SU-DHL-6 (cell line): Measurements from ENCODE around the gene ZNF471.

Experiments
- H2AFZ ChIP-seq: fragments of 200-600 bp; sonication (generic); 2 replicates; pipeline ENCODE4 v1.6.1; 2014; ENCODE audit warnings: low read depth, mild to moderate bottlenecking, moderate library complexity, mixed read lengths, antibody characterized with exemption, low read length; ENCODE audit not compliant: severe bottlenecking
- H3F3A ChIP-seq: fragments of 200-600 bp; shearing (Covaris generic); 2 replicates; pipeline ENCODE4 v1.6.0; 2016; ENCODE audit warnings: antibody characterized with exemption, mild to moderate bottlenecking; ENCODE audit not compliant: insufficient read depth
- H3K27ac ChIP-seq: fragments of 200-600 bp; sonication (generic); 2 replicates; pipeline ENCODE4 v1.5.1; 2016; ENCODE audit warnings: low read depth, mild to moderate bottlenecking, low read length, moderate library complexity, mixed read lengths
- H3K27me3 ChIP-seq: fragments of 200-600 bp; sonication (generic), shearing (Covaris generic); 2 replicates; pipeline ENCODE4 v1.6.0; 2014; ENCODE audit warnings: mild to moderate bottlenecking, low read length
- H3K36me3 ChIP-seq: fragments of 200-600 bp; sonication (generic); 2 replicates; pipeline ENCODE4 v1.6.1; 2014; ENCODE audit warnings: mild to moderate bottlenecking, low read length, mixed read lengths
- H3K4me2 ChIP-seq: fragments of 300-600, 200-600 bp; shearing (Covaris generic), sonication (generic); 2 replicates; pipeline ENCODE4 v1.6.0; 2014; ENCODE audit warnings: low read length, low read depth, mild to moderate bottlenecking; ENCODE audit not compliant: poor library complexity, severe bottlenecking
- H3K4me3 ChIP-seq: fragments of 200-600 bp; sonication (generic); 2 replicates; pipeline ENCODE4 v1.5.1; 2014; ENCODE audit warnings: antibody characterized with exemption, low read length, mild to moderate bottlenecking, mixed read lengths; ENCODE audit not compliant: insufficient read depth, poor library complexity, severe bottlenecking
- H3K79me2 ChIP-seq: fragments of 200-600 bp; sonication (generic); 2 replicates; pipeline ENCODE4 v1.6.1; 2014; ENCODE audit warnings: mild to moderate bottlenecking, low read length, moderate library complexity; ENCODE audit not compliant: insufficient read depth
- H3K9ac ChIP-seq: fragments of 200-600 bp; sonication (generic); 2 replicates; pipeline ENCODE4 v1.7.0; 2014; ENCODE audit warnings: mild to moderate bottlenecking, low read length
- H3K9me2 ChIP-seq: fragments of 200-600 bp; sonication (generic); replicated peaks from 2 replicates; pipeline ENCODE4 v1.6.1; 2014; ENCODE audit warnings: low read length; ENCODE audit not compliant: insufficient read depth
- H3K9me3 ChIP-seq: fragments of 200-600 bp; sonication (generic); 2 replicates; pipeline ENCODE4 v1.6.1; 2014; ENCODE audit warnings: low read length, mixed read lengths; ENCODE audit not compliant: insufficient read depth
- H4K20me1 ChIP-seq: fragments of 200-600 bp; sonication (generic); 2 replicates; pipeline ENCODE4 v1.6.1; 2014; ENCODE audit warnings: low read depth, mild to moderate bottlenecking, antibody characterized with exemption, low read length, moderate library complexity, mixed read lengths
- CTCF ChIP-seq: fragments of 200-600 bp; sonication (generic); IDR thresholded peaks from one replicate; pipeline ENCODE4 v1.5.1; 2017; ENCODE audit warnings: antibody characterized with exemption, mild to moderate bottlenecking, low read length, moderate library complexity; ENCODE audit not compliant: insufficient read depth, poor library complexity, severe bottlenecking
- EZH2phosphoT487 ChIP-seq: fragments of 200-600 bp; sonication (generic), shearing (Covaris generic); conservative IDR thresholded peaks from 2 replicates; pipeline ENCODE4 v1.6.1; 2018; ENCODE audit warnings: mild to moderate bottlenecking, antibody characterized with exemption, low read length, moderate library complexity, mixed read lengths

ZNF471 gene

GRCh38 chr19:56562766-56563165, 55.1 kb downstream of the ZNF471 start:
- Histone ChIP-seq H3K27ac (no peak overlapping the region), H3F3A (no peaks in the 10 kb centered on the region), H3K36me3 (no peaks in the 10 kb centered on the region), H3K9me3 (peaks cover 8% of the 10 kb centered on the region; the same call in 1 of the 2 replicates), H3K79me2 (no peaks in the 10 kb centered on the region), H3K4me3 (no peak overlapping the region), H2AFZ (no peak overlapping the region), H3K9me2 (no peaks in the 10 kb centered on the region), H3K27me3 (no peaks in the 10 kb centered on the region), H4K20me1 (no peaks in the 10 kb centered on the region), H3K9ac (no peak overlapping the region), H3K4me2 (no peak overlapping the region)
- TF ChIP-seq CTCF (no peak), EZH2phosphoT487 (no peak)

- Histone ChIP-seq H2AFZ (peak overlapping the region; percentile 80), H4K20me1 (no peaks in the 10 kb centered on the region), H3K27ac (no peak overlapping the region), H3K4me3 (peak overlapping the region; percentile 47), H3K79me2 (no peaks in the 10 kb centered on the region), H3K27me3 (no peaks in the 10 kb centered on the region), H3F3A (no peaks in the 10 kb centered on the region), H3K9me2 (no peaks in the 10 kb centered on the region), H3K36me3 (no peaks in the 10 kb centered on the region), H3K4me2 (peak overlapping the region; percentile 35), H3K9ac (peak overlapping the region; percentile 41; the same call in 1 of the 2 replicates), H3K9me3 (peaks cover 8% of the 10 kb centered on the region; the same call in 1 of the 2 replicates)
- TF ChIP-seq CTCF (no peak), EZH2phosphoT487 (no peak)
Observed at GRCh38 chr19:56566904-56567273, 59.2 kb downstream of the ZNF471 start.

- peak within 1 kb of the TSS; percentile 41; the same call in 1 of the 2 replicates for H3K9ac ChIP-seq
Observed at GRCh38 chr19:56567274-56568120, 59.8 kb downstream of the ZNF471 start, which contains the start of gene ZNF470. Gene ZNF470 (plus strand): TSS chr19:56567468. CDS start chr19:56570312, 2,844 bp downstream.

More at GRCh38 chr19:56567274-56568120, 59.8 kb downstream of the ZNF471 start, which contains the start of gene ZNF470:
- Histone ChIP-seq H3K79me2 (no peaks in the 10 kb centered on the region), H4K20me1 (no peaks in the 10 kb centered on the region), H3K27ac (no peak within 1 kb of the TSS), H3K4me2 (peak within 1 kb of the TSS; percentile 35), H3F3A (no peaks in the 10 kb centered on the region), H3K4me3 (peak within 1 kb of the TSS; percentile 47), H3K9me3 (peaks cover 9% of the 10 kb centered on the region; the same call in 1 of the 2 replicates), H2AFZ (peak within 1 kb of the TSS; percentile 80), H3K36me3 (no peaks in the 10 kb centered on the region), H3K9me2 (no peaks in the 10 kb centered on the region), H3K27me3 (no peaks in the 10 kb centered on the region)
- TF ChIP-seq EZH2phosphoT487 = no peak
- no peak for TF ChIP-seq CTCF
